Glutamatergic neuron (in vitro differentiated cells): Measurements from ENCODE around the gene ABHD16B. TPM values are rescaled to one million over a fixed set of nuclear protein-coding genes. Genes with fewer than 3 reads are reported as not detected.
A peak's percentile ranks its signal among the peaks of the same experiment; 100 is the strongest.

Experiments
- DNase-seq: peaks from one replicate; pipeline ENCODE4 v3.0.0; 2022
- H3K27ac Mint-ChIP-seq: one replicate; pipeline ENCODE4 v1.8.0; 2020; ENCODE audit warnings: mild to moderate bottlenecking, mixed read lengths, inconsistent platforms; ENCODE audit not compliant: unreplicated experiment
- H3K27me3 Mint-ChIP-seq: one replicate; pipeline ENCODE4 v1.8.0; 2020; ENCODE audit warnings: mild to moderate bottlenecking, moderate library complexity, mixed read lengths, inconsistent platforms; ENCODE audit not compliant: unreplicated experiment
- H3K36me3 Mint-ChIP-seq: one replicate; pipeline ENCODE4 v1.8.0; 2020; ENCODE audit warnings: mild to moderate bottlenecking, mixed read lengths, inconsistent platforms; ENCODE audit not compliant: unreplicated experiment
- H3K4me1 Mint-ChIP-seq: one replicate; pipeline ENCODE4 v1.8.0; 2020; ENCODE audit warnings: mild to moderate bottlenecking, low read depth, mixed read lengths, inconsistent platforms; ENCODE audit not compliant: unreplicated experiment
- H3K4me3 Mint-ChIP-seq: one replicate; pipeline ENCODE4 v1.8.0; 2020; ENCODE audit warnings: mild to moderate bottlenecking, mixed read lengths, inconsistent platforms; ENCODE audit not compliant: unreplicated experiment
- H3K9me3 Mint-ChIP-seq: one replicate; pipeline ENCODE4 v1.8.0; 2020; ENCODE audit warnings: mild to moderate bottlenecking, moderate library complexity, mixed read lengths, inconsistent platforms; ENCODE audit not compliant: unreplicated experiment
- total RNA-seq: library from RNA; stranded (reverse); fragmentation: NEBNext Ultra II Directional; extraction: Animal tissue kit (Norgen Biotek cat#: 25700); gene quantifications from one replicate; pipeline ENCODE4 v1.2.1, GENCODE V29; 2021; ENCODE audit not compliant: unreplicated experiment
- TF ChIP-seq, protein P1 (sequence below): fragments of 200-600 bp; sonication (generic); IDR thresholded peaks from one replicate; pipeline ENCODE4 v1.5.0; 2021; ENCODE audit not compliant: partially characterized antibody, unreplicated experiment

Gene ABHD16B
- total RNA-seq, 1 donor from 2014 or later: not detected

DNA sequence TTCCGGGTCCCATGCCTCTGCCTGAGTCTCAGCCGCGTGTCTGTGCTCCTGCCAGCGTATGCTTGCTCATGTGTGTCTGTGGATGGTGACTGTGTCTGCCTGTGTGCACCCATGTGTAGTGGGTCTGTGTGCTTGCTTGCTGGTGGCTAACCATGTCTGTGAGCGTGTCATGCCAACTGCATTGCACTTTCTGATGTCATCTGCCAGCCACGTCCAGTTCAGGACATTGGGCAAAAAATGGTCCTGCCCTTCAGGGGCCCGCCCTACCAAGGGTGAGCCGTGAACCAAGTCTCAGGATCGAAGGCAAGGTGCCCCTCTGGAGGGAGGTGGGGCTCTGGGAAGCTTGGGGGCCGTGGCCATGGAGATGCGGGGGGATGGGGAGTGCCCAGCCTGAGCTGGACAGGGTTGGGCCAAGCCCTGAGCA is 20.9 kb upstream of the ABHD16B start:
- DNase-seq: no peak
- TF ChIP-seq, protein P1, sequence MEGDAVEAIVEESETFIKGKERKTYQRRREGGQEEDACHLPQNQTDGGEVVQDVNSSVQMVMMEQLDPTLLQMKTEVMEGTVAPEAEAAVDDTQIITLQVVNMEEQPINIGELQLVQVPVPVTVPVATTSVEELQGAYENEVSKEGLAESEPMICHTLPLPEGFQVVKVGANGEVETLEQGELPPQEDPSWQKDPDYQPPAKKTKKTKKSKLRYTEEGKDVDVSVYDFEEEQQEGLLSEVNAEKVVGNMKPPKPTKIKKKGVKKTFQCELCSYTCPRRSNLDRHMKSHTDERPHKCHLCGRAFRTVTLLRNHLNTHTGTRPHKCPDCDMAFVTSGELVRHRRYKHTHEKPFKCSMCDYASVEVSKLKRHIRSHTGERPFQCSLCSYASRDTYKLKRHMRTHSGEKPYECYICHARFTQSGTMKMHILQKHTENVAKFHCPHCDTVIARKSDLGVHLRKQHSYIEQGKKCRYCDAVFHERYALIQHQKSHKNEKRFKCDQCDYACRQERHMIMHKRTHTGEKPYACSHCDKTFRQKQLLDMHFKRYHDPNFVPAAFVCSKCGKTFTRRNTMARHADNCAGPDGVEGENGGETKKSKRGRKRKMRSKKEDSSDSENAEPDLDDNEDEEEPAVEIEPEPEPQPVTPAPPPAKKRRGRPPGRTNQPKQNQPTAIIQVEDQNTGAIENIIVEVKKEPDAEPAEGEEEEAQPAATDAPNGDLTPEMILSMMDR: no peak
- Mint-ChIP-seq H3K4me1 (peaks cover 10% of the 10 kb centered on the region), H3K27ac (no peak overlapping the region), H3K9me3 (peaks cover 4% of the 10 kb centered on the region), H3K36me3 (no peaks in the 10 kb centered on the region), H3K27me3 (peaks cover 7% of the 10 kb centered on the region), H3K4me3 (no peak overlapping the region)

DNA sequence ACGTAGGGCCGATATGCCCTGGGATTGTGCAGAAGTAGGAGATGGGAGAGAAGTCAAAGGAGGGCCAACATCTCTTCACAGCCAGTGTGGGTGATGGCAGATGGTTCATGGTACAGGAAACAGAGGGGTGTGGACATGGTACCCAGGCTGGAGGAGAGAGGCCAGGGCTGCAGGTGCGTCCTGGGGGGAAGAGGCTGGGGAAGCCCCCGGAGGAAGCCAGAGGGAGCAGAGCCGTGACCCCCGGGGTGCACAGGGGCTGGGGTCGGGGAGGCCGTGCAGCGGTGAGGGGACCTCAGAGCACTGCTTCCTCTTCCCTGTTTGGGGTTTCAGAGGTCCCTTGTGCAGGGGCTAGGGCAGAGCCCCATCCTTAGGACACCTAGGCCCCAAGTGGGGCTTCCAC is 19.0 kb upstream of the ABHD16B start:
- no peak for DNase-seq
- TF ChIP-seq, protein P1: no peak
- H3K27me3 Mint-ChIP-seq: peaks cover 9% of the 10 kb centered on the region
- H3K36me3 Mint-ChIP-seq: no peaks in the 10 kb centered on the region
- H3K4me3 Mint-ChIP-seq: peak overlapping the region; percentile 32
- H3K4me1 Mint-ChIP-seq: peaks cover 10% of the 10 kb centered on the region
- H3K9me3 Mint-ChIP-seq: peaks cover 3% of the 10 kb centered on the region
- no peak overlapping the region for H3K27ac Mint-ChIP-seq

DNA sequence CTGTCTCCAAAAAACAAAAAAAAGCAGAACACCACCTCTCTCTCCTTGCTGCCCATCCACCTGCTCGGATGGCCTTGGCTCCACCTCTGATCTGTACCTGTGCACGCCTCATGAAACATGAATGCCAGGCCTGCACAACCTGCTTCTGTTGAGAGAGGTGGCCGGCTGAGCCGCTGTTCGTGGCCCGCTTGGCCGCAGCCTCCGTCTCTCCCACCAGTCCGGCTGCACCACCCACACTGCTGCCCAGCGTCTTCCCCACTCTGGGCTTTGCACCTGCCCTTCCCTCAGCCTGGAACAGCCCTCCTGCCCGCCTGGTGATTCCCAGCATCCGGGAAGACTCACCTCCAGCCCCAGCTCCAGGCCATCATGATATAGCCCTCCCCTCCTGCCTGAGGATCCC is 18.1 kb upstream of the ABHD16B start:
- Mint-ChIP-seq H3K9me3 (peaks cover 3% of the 10 kb centered on the region), H3K36me3 (no peaks in the 10 kb centered on the region), H3K27me3 (peaks cover 9% of the 10 kb centered on the region), H3K4me1 (peaks cover 6% of the 10 kb centered on the region), H3K27ac (peak overlapping the region; percentile 22), H3K4me3 (no peak overlapping the region)
- no peak for DNase-seq
- TF ChIP-seq, protein P1: no peak

DNA sequence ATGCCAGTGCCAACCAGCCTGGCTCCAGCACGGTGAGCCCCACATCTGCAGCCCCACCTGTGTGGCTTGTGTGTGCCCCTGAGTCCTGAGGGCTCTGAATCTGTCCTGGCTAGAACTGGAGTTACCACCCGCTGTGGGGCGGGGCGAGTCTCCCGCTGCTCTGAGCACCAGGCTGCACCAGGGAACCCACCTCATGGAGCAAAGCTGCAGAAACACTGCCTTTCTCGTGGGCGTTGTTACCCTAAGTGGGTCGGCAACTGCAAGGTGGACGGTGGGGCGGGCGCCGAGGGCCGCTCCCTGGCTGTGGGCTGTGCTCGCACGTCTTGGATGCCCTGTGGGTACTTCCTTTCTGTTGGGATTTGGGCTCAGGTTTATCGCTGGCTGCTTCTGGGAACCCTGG is 17.5 kb upstream of the ABHD16B start:
- Mint-ChIP-seq H3K36me3 (no peaks in the 10 kb centered on the region), H3K9me3 (peaks cover 3% of the 10 kb centered on the region), H3K27ac (peak overlapping the region; percentile 28), H3K27me3 (peaks cover 9% of the 10 kb centered on the region), H3K4me3 (no peak overlapping the region), H3K4me1 (peaks cover 6% of the 10 kb centered on the region)
- no peak for DNase-seq
- TF ChIP-seq, protein P1: no peak

DNA sequence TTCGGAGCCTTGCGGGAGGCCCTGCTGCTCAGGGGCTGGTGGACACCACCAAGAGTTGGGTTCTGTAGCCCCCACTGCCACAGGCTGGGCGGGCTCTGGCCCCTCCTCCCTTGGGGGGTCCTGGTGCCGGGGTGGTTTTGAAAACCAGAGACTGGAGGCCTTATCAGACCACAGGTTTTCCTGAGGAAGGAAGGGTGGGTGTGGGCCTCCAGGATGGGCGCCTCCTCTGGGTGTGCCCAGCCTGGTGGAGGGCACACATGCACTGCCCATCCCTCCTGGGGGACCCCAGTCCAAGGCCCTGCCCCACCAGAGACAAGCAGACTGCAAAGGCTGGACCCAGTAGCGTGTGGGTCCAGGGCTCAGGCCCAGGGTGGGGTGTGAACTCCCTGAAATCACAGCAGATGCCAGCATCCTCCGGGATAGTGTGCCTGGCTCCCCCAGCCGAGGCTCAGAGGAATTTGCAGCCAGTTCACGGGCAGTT is 16.7 kb upstream of the ABHD16B start:
- no peak overlapping the region for H3K4me3 Mint-ChIP-seq
- H3K9me3 Mint-ChIP-seq: peaks cover 3% of the 10 kb centered on the region
- TF ChIP-seq, protein P1: no peak

More for the DNA sequence above, 16.7 kb upstream of the ABHD16B start:
- DNase-seq: no peak
- Mint-ChIP-seq H3K27ac (no peak overlapping the region), H3K4me1 (peaks cover 6% of the 10 kb centered on the region), H3K36me3 (no peaks in the 10 kb centered on the region), H3K27me3 (peaks cover 9% of the 10 kb centered on the region)
